ENCODE data around the gene POLR3G.

Gene POLR3G

GRCh38 chr5:90495146-90495545, 20.5 kb downstream of the POLR3G start:
- TF ChIP-seq EZH2 (IDR thresholded peaks at IDR 0.05; ENCODE audit: borderline replicate concordance, low read length) (no peak), CTCF (IDR thresholded peaks at IDR 0.05; ENCODE audit: low read length) (no peak)
- no peak overlapping the region for H3K4me3 ChIP-seq (ENCODE audit: low read depth, low read length, poor library complexity, severe bottlenecking)
- peaks cover 48% of the 10 kb centered on the region for H3K36me3 ChIP-seq (ENCODE audit: insufficient read depth, low read length)
- H3K9ac ChIP-seq (ENCODE audit: low read length): no peak overlapping the region
- no peaks in the 10 kb centered on the region for H3K9me2 ChIP-seq (ENCODE audit: low read depth, low read length)
- H3K27me3 ChIP-seq (ENCODE audit: insufficient read depth, low read length): no peaks in the 10 kb centered on the region
- 0 out of 2 replicates have a peak, but pooled peaks cover 3% of the 10 kb centered on the region for H3F3A ChIP-seq (ENCODE audit: insufficient read depth, low read length)
- no peaks in the 10 kb centered on the region for H4K20me1 ChIP-seq (ENCODE audit: insufficient read depth, low read length)
- no peaks in the 10 kb centered on the region for H3K79me2 ChIP-seq (ENCODE audit: insufficient read depth, low read length)
- H3K4me1 ChIP-seq (ENCODE audit: insufficient read depth, low read length, severe bottlenecking): no peaks in the 10 kb centered on the region
- no peaks in the 10 kb centered on the region for H3K9me3 ChIP-seq (ENCODE audit: low read length)
- H3K4me2 ChIP-seq (ENCODE audit: low read length): no peak overlapping the region
- no peak overlapping the region for H3K27ac ChIP-seq (ENCODE audit: low read depth, low read length, poor library complexity, severe bottlenecking)
- no peak overlapping the region for H2AFZ ChIP-seq (ENCODE audit: low read length)

GRCh38 chr5:90503596-90503995, 28.9 kb downstream of the POLR3G start:
- H2AFZ ChIP-seq (ENCODE audit: low read length): no peak overlapping the region
- no peak overlapping the region for H3K27ac ChIP-seq (ENCODE audit: low read depth, low read length, poor library complexity, severe bottlenecking)
- no peaks in the 10 kb centered on the region for H3K79me2 ChIP-seq (ENCODE audit: insufficient read depth, low read length)

GRCh38 chr5:90504743-90505142, 30.1 kb downstream of the POLR3G start:
- H3K4me1 ChIP-seq (ENCODE audit: insufficient read depth, low read length, severe bottlenecking): no peaks in the 10 kb centered on the region
- no peak overlapping the region for H2AFZ ChIP-seq (ENCODE audit: low read length)
- TF ChIP-seq CTCF (IDR thresholded peaks at IDR 0.05; ENCODE audit: low read length) (no peak), EZH2 (IDR thresholded peaks at IDR 0.05; ENCODE audit: borderline replicate concordance, low read length) (no peak)
- H3K36me3 ChIP-seq (ENCODE audit: insufficient read depth, low read length): peaks cover 11% of the 10 kb centered on the region; the same call in 1 of the 2 replicates
- no peak overlapping the region for H3K27ac ChIP-seq (ENCODE audit: low read depth, low read length, poor library complexity, severe bottlenecking)
- no peaks in the 10 kb centered on the region for H3F3A ChIP-seq (ENCODE audit: insufficient read depth, low read length)
- H3K4me3 ChIP-seq (ENCODE audit: low read depth, low read length, poor library complexity, severe bottlenecking): no peak overlapping the region
- H3K27me3 ChIP-seq (ENCODE audit: insufficient read depth, low read length): no peaks in the 10 kb centered on the region
- H3K9ac ChIP-seq (ENCODE audit: low read length): no peak overlapping the region
- H4K20me1 ChIP-seq (ENCODE audit: insufficient read depth, low read length): no peaks in the 10 kb centered on the region
- no peaks in the 10 kb centered on the region for H3K9me2 ChIP-seq (ENCODE audit: low read depth, low read length)
- no peaks in the 10 kb centered on the region for H3K79me2 ChIP-seq (ENCODE audit: insufficient read depth, low read length)
- no peak overlapping the region for H3K4me2 ChIP-seq (ENCODE audit: low read length)
- no peaks in the 10 kb centered on the region for H3K9me3 ChIP-seq (ENCODE audit: low read length)

More at GRCh38 chr5:90503596-90503995, 28.9 kb downstream of the POLR3G start:
- Histone ChIP-seq H3K4me2 (ENCODE audit: low read length) (no peak overlapping the region), H3K27me3 (ENCODE audit: insufficient read depth, low read length) (no peaks in the 10 kb centered on the region), H3F3A (ENCODE audit: insufficient read depth, low read length) (no peaks in the 10 kb centered on the region), H3K36me3 (ENCODE audit: insufficient read depth, low read length) (peaks cover 11% of the 10 kb centered on the region; the same call in 1 of the 2 replicates), H3K9me2 (ENCODE audit: low read depth, low read length) (no peaks in the 10 kb centered on the region), H3K9ac (ENCODE audit: low read length) (no peak overlapping the region), H3K4me3 (ENCODE audit: low read depth, low read length, poor library complexity, severe bottlenecking) (no peak overlapping the region), H3K9me3 (ENCODE audit: low read length) (no peaks in the 10 kb centered on the region), H4K20me1 (ENCODE audit: insufficient read depth, low read length) (no peaks in the 10 kb centered on the region), H3K4me1 (ENCODE audit: insufficient read depth, low read length, severe bottlenecking) (no peaks in the 10 kb centered on the region)
- TF ChIP-seq EZH2 (IDR thresholded peaks at IDR 0.05; ENCODE audit: borderline replicate concordance, low read length) (no peak), CTCF (IDR thresholded peaks at IDR 0.05; ENCODE audit: low read length) (no peak)

Measured in OCI-LY1 (cell line).